DOHH2 (cell line): Measurements from ENCODE around the gene LDLRAD4.

Experiments
- H3F3A ChIP-seq: fragments of 200-600 bp; sonication (generic), shearing (Covaris generic); 2 replicates; pipeline ENCODE4 v1.6.0; 2016; ENCODE audit warnings: antibody characterized with exemption, mild to moderate bottlenecking; ENCODE audit not compliant: control insufficient read depth, insufficient read depth
- H3K27ac ChIP-seq: fragments of 200-600 bp; sonication (generic); 2 replicates; pipeline ENCODE4 v1.5.1; 2014; ENCODE audit warnings: low read depth, mild to moderate bottlenecking, low read length, moderate library complexity
- H3K27me3 ChIP-seq: fragments of 200-600 bp; sonication (generic); 2 replicates; pipeline ENCODE4 v1.6.1; 2014; ENCODE audit warnings: mild to moderate bottlenecking, low read length, mixed read lengths; ENCODE audit not compliant: control insufficient read depth
- H3K36me3 ChIP-seq: fragments of 200-600 bp; sonication (generic); 2 replicates; pipeline ENCODE4 v1.6.1; 2014; ENCODE audit warnings: mild to moderate bottlenecking, low read length, moderate library complexity, mixed read lengths; ENCODE audit not compliant: control insufficient read depth
- H3K4me1 ChIP-seq: fragments of 200-600 bp; sonication (generic); 2 replicates; pipeline ENCODE4 v1.6.1; 2014; ENCODE audit warnings: mild to moderate bottlenecking, low read length, mixed read lengths; ENCODE audit not compliant: control insufficient read depth
- H3K4me2 ChIP-seq: fragments of 200-600 bp; sonication (generic); 2 replicates; pipeline ENCODE4 v1.6.0; 2014; ENCODE audit warnings: mild to moderate bottlenecking, low read length, moderate library complexity
- H3K4me3 ChIP-seq: fragments of 200-600 bp; sonication (generic); 2 replicates; pipeline ENCODE4 v1.5.1; 2014; ENCODE audit warnings: mild to moderate bottlenecking, low read length, mixed read lengths
- H3K79me2 ChIP-seq: fragments of 200-600 bp; sonication (generic); 2 replicates; pipeline ENCODE4 v1.6.1; 2014; ENCODE audit warnings: mild to moderate bottlenecking, low read length, mixed read lengths; ENCODE audit not compliant: control insufficient read depth
- H3K9me2 ChIP-seq: fragments of 200-600 bp; sonication (generic); replicated peaks from 2 replicates; pipeline ENCODE4 v1.6.1; 2014; ENCODE audit warnings: mild to moderate bottlenecking, low read length, mixed read lengths; ENCODE audit not compliant: control insufficient read depth
- H3K9me3 ChIP-seq: fragments of 200-600 bp; sonication (generic); 2 replicates; pipeline ENCODE4 v1.6.1; 2014; ENCODE audit warnings: antibody characterized with exemption, low read length, mixed read lengths; ENCODE audit not compliant: control insufficient read depth, insufficient read depth
- H4K20me1 ChIP-seq: fragments of 200-600 bp; sonication (generic); 2 replicates; pipeline ENCODE4 v1.6.0; 2014; ENCODE audit warnings: low read depth, mild to moderate bottlenecking, antibody characterized with exemption, low read length, moderate library complexity; ENCODE audit not compliant: control insufficient read depth, insufficient read depth
- EZH2phosphoT487 ChIP-seq: fragments of 200-600 bp; sonication (generic); IDR thresholded peaks from 2 replicates; pipeline ENCODE4 v1.6.1; 2017; ENCODE audit warnings: borderline replicate concordance, mild to moderate bottlenecking, antibody characterized with exemption, low read length, moderate library complexity, mixed read lengths
- TF ChIP-seq, protein P1 (sequence below): fragments of 200-600 bp; sonication (generic); IDR thresholded peaks from one replicate; pipeline ENCODE4 v1.5.1; 2014; ENCODE audit warnings: antibody characterized with exemption, mild to moderate bottlenecking, low read depth, low read length; ENCODE audit not compliant: poor library complexity, severe bottlenecking

The LDLRAD4 gene

DNA sequence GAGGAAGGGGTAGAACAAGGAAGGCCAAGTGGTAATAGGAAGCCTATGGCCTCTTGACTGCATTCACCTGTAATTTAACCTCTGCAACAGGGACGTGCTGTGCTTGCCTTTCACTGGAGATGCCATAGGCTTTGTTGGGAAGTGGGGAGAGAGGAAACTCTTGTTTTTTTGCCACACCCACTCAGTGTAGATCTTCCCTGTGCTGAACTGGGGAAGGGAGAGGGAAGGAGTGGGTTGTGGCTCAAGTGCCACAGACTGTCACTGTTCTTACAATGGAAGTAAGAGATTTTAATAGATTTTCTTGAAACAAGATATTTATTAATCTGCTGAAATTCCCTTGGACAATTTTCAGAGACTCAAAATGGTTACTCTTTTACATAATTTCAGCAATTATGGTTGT lies 380.5 kb downstream of the LDLRAD4 start:
- Histone ChIP-seq H3K27me3 (no peaks in the 10 kb centered on the region), H3K79me2 (no peaks in the 10 kb centered on the region), H3K4me2 (no peak overlapping the region), H3K4me3 (no peak overlapping the region), H3K27ac (no peak overlapping the region), H3K9me3 (peaks cover 40% of the 10 kb centered on the region), H3K4me1 (peaks cover 35% of the 10 kb centered on the region), H3K9me2 (no peaks in the 10 kb centered on the region), H4K20me1 (no peaks in the 10 kb centered on the region), H3K36me3 (no peaks in the 10 kb centered on the region; the same call in 1 of the 2 replicates), H3F3A (peaks cover 5% of the 10 kb centered on the region; the same call in 1 of the 2 replicates)
- no peak for TF ChIP-seq EZH2phosphoT487
- TF ChIP-seq, protein P1, sequence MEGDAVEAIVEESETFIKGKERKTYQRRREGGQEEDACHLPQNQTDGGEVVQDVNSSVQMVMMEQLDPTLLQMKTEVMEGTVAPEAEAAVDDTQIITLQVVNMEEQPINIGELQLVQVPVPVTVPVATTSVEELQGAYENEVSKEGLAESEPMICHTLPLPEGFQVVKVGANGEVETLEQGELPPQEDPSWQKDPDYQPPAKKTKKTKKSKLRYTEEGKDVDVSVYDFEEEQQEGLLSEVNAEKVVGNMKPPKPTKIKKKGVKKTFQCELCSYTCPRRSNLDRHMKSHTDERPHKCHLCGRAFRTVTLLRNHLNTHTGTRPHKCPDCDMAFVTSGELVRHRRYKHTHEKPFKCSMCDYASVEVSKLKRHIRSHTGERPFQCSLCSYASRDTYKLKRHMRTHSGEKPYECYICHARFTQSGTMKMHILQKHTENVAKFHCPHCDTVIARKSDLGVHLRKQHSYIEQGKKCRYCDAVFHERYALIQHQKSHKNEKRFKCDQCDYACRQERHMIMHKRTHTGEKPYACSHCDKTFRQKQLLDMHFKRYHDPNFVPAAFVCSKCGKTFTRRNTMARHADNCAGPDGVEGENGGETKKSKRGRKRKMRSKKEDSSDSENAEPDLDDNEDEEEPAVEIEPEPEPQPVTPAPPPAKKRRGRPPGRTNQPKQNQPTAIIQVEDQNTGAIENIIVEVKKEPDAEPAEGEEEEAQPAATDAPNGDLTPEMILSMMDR, result no peak

DNA sequence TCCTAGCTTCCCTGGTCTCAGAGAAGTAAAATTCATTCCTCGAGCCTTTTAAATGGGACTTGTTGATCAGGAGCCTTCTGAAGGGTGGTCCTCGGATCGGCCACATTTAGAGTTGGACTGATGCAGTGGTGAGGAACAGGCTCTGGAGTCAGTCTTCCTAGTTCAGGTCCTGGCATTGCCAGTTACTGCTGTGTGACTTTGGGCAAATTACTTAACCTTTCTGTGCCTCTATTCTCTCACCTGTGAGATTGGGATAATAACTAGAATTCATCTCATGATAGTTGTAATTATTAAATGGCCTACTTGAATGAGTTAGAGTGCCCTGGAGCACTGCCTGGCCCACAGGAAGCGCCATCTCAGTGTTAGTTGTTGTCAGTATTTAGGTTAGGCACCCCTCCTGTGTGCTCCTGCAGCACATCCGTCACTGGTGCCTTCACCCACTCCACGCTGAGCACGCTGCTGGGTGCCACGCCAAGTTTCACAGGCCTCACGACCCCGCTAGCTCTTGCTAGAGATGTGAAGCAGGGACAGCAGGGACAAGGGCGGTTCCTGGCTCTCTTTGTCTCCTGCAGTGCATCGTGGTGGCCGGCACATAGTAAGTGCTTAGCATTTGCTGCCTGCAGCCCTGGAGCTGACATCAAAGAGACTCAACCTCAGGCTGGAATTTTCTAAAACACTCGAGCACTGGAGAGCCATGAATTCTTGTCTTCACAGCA lies 384.9 kb downstream of the LDLRAD4 start:
- Histone ChIP-seq H3K9me3 (peaks cover 7% of the 10 kb centered on the region; the same call in 1 of the 2 replicates), H3K9me2 (no peaks in the 10 kb centered on the region), H3F3A (peaks cover 14% of the 10 kb centered on the region), H3K27me3 (no peaks in the 10 kb centered on the region), H4K20me1 (no peaks in the 10 kb centered on the region), H3K79me2 (no peaks in the 10 kb centered on the region), H3K4me1 (peaks cover 74% of the 10 kb centered on the region), H3K4me3 (no peak overlapping the region), H3K27ac (no peak overlapping the region), H3K4me2 (no peak overlapping the region), H3K36me3 (no peaks in the 10 kb centered on the region; the same call in 1 of the 2 replicates)
- TF ChIP-seq, protein P1, result no peak
- TF ChIP-seq EZH2phosphoT487, result no peak

DNA sequence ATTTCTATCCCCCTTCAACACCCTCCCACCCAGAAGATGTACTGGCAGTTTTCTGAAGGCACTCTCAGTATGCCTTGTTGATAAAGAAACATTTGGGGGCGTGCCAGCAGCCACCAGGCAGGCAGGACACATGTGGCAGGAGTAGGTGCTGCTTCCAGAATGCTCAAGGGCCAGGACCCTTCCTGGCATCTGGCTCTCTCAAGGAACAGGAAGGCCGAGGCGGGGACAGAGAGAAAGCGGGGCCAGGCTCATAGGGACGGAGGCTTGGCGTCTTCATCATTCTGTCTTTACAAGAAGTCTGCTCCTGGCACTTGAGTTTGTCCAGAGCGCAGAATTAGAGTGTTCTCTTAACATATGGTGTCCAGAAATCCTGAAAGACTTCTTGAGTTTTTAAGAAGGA lies 386.2 kb downstream of the LDLRAD4 start:
- H3K4me1 ChIP-seq, result peaks cover 87% of the 10 kb centered on the region
- no peaks in the 10 kb centered on the region; the same call in 1 of the 2 replicates for H3K36me3 ChIP-seq
- H3K9me2 ChIP-seq, result no peaks in the 10 kb centered on the region
- H3K27me3 ChIP-seq, result no peaks in the 10 kb centered on the region
- no peaks in the 10 kb centered on the region for H4K20me1 ChIP-seq
- H3K27ac ChIP-seq, result no peak overlapping the region
- no peak for TF ChIP-seq EZH2phosphoT487
- TF ChIP-seq, protein P1, result no peak
- H3K9me3 ChIP-seq, result no peaks in the 10 kb centered on the region
- H3F3A ChIP-seq, result peaks cover 24% of the 10 kb centered on the region
- H3K4me3 ChIP-seq, result no peak overlapping the region
- H3K79me2 ChIP-seq, result no peaks in the 10 kb centered on the region
- no peak overlapping the region for H3K4me2 ChIP-seq
